GM06990 (cell line): Measurements from ENCODE around the gene LTBP3.
"Not testable (repeated sequence)": the region's sequence is repeated elsewhere in the genome, so short reads cannot be mapped to it uniquely, and the experiment has no call there.

Source experiments
- DNase-seq: peaks from one replicate; pipeline ENCODE4 v3.0.0-alpha.2; 2011; ENCODE audit not compliant: insufficient read length; ENCODE audit errors: extremely low read depth
- H3K27me3 ChIP-seq: replicated peaks from 2 replicates; pipeline ENCODE4 v1.6.0; 2011; ENCODE audit warnings: low read length; ENCODE audit not compliant: control insufficient read depth, insufficient read depth
- H3K36me3 ChIP-seq: 2 replicates; pipeline ENCODE4 v1.5.1; 2011; ENCODE audit warnings: low read length; ENCODE audit not compliant: control insufficient read depth, insufficient read depth
- H3K4me3 ChIP-seq: replicated peaks from 2 replicates; pipeline ENCODE4 v1.5.1; 2011; ENCODE audit warnings: low read depth, mild to moderate bottlenecking, control low read depth, low read length
- TF ChIP-seq, protein P1 (sequence below): IDR thresholded peaks from 2 replicates; pipeline ENCODE4 v1.5.1; 2011; ENCODE audit warnings: low read length, control low read depth, mild to moderate bottlenecking, inconsistent platforms; ENCODE audit not compliant: insufficient read depth, poor library complexity, severe bottlenecking

Gene LTBP3

GRCh38 chr11:65516135-65516968 is 41.8 kb downstream of the LTBP3 start:
- Histone ChIP-seq H3K4me3 (no peak overlapping the region), H3K27me3 (no peaks in the 10 kb centered on the region), H3K36me3 (no peaks in the 10 kb centered on the region)
- TF ChIP-seq, protein P1, sequence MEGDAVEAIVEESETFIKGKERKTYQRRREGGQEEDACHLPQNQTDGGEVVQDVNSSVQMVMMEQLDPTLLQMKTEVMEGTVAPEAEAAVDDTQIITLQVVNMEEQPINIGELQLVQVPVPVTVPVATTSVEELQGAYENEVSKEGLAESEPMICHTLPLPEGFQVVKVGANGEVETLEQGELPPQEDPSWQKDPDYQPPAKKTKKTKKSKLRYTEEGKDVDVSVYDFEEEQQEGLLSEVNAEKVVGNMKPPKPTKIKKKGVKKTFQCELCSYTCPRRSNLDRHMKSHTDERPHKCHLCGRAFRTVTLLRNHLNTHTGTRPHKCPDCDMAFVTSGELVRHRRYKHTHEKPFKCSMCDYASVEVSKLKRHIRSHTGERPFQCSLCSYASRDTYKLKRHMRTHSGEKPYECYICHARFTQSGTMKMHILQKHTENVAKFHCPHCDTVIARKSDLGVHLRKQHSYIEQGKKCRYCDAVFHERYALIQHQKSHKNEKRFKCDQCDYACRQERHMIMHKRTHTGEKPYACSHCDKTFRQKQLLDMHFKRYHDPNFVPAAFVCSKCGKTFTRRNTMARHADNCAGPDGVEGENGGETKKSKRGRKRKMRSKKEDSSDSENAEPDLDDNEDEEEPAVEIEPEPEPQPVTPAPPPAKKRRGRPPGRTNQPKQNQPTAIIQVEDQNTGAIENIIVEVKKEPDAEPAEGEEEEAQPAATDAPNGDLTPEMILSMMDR = no peak
- DNase-seq = no peak

DNA sequence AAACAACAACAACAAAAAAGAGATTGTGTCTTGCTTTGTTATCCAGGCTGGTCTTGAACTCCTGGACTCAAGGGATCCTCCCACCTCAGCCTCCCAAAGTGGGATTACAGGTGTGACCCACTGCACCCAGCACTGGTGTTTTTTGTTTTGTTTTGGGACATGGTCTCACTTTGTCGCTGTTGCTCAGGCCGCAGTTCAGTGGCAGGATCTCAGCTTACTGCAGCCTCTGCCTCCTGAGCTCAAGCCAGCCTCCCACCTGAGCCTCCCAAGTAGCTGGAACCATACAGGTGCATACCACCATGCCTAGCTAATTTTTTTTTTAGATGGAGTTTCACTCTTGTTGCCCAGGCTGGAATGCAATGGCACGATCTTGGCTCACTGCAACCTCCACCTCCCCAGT is 45.8 kb downstream of the LTBP3 start:
- not testable (repeated sequence) for H3K4me3 ChIP-seq, H3K36me3 ChIP-seq, H3K27me3 ChIP-seq, DNase-seq

DNA sequence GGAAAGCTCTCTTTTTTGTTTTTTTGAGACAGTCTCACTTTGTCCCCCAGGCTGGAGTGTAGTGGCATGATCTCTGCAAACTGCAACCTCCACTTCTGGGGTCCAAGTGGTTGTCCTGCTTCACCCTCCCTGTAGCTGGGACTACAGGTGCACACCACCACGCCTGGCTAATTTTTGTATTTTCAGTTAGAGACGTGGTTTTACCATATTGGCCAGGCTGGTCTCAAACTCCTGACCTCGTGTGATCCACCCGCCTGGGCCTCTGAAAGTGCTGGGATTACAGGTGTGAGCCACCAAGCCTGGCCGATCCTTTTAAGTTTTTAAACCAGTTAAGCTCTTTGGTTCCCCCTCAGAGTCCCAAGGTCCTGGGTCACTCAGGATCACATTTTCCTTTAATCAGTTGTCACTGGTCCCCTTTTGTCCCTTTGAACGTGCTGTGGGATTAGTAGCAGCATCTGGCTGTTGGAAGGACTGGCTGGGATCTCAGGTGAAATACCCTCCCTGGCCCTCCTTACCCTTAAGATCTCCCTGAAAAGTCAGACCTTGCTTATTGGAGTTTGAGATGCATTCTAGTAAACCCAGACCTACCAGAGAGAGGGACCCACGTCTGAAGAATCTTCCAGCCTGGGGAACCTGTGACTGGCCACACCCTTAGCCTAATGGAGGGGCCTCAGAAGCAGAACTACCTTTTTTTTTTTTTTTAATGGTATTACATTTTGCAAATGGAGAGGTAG is 51.2 kb downstream of the LTBP3 start:
- TF ChIP-seq, protein P1 = no peak
- Histone ChIP-seq H3K4me3 (peak overlapping the region; percentile 31; the same call in 1 of the 2 replicates), H3K27me3 (no peaks in the 10 kb centered on the region), H3K36me3 (peaks cover 19% of the 10 kb centered on the region)
- peak; percentile 75 for DNase-seq

- no peaks in the 10 kb centered on the region for H3K27me3 ChIP-seq
- peak overlapping the region; percentile 70 for H3K4me3 ChIP-seq
- no peak for DNase-seq
- H3K36me3 ChIP-seq = peaks cover 21% of the 10 kb centered on the region
- TF ChIP-seq, protein P1 = no peak
Measured at GRCh38 chr11:65506290-65506771, 51.8 kb downstream of the LTBP3 start.

DNA sequence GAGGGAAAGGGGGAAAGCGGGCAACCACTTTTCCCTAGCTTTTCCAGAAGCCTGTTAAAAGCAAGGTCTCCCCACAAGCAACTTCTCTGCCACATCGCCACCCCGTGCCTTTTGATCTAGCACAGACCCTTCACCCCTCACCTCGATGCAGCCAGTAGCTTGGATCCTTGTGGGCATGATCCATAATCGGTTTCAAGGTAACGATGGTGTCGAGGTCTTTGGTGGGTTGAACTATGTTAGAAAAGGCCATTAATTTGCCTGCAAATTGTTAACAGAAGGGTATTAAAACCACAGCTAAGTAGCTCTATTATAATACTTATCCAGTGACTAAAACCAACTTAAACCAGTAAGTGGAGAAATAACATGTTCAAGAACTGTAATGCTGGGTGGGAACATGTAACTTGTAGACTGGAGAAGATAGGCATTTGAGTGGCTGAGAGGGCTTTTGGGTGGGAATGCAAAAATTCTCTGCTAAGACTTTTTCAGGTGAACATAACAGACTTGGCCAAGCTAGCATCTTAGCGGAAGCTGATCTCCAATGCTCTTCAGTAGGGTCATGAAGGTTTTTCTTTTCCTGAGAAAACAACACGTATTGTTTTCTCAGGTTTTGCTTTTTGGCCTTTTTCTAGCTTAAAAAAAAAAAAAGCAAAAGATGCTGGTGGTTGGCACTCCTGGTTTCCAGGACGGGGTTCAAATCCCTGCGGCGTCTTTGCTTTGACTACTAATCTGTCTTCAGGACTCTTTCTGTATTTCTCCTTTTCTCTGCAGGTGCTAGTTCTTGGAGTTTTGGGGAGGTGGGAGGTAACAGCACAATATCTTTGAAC is 52.5 kb downstream of the LTBP3 start:
- no peaks in the 10 kb centered on the region for H3K27me3 ChIP-seq
- peaks cover 21% of the 10 kb centered on the region for H3K36me3 ChIP-seq
- peak overlapping the region; percentile 70 for H3K4me3 ChIP-seq
- TF ChIP-seq, protein P1 = no peak
- DNase-seq = no peak
